Progenitor cell of endocrine pancreas (in vitro differentiated cells): ENCODE data around the gene PRKD1. TPM values are rescaled to one million over a fixed set of nuclear protein-coding genes. Genes with fewer than 3 reads are reported as not detected.
A peak's percentile ranks its signal among the peaks of the same experiment; 100 is the strongest.

Experiments
- DNase-seq: peaks from one replicate; pipeline ENCODE4 v3.0.0; 2021; ENCODE audit warnings: low spot score; ENCODE audit not compliant: unreplicated experiment
- H3K27ac Mint-ChIP-seq: 2 replicates; pipeline ENCODE4 v1.8.0; 2021; ENCODE audit warnings: mild to moderate bottlenecking, moderate library complexity, mixed read lengths
- H3K27me3 Mint-ChIP-seq: 2 replicates; pipeline ENCODE4 v1.8.0; 2021; ENCODE audit warnings: mixed read lengths
- H3K36me3 Mint-ChIP-seq: 2 replicates; pipeline ENCODE4 v1.8.0; 2022; ENCODE audit warnings: mixed read lengths; ENCODE audit not compliant: insufficient read depth
- H3K4me1 Mint-ChIP-seq: 2 replicates; pipeline ENCODE4 v1.8.0; 2021; ENCODE audit warnings: low read depth, mixed read lengths
- H3K4me3 Mint-ChIP-seq: 2 replicates; pipeline ENCODE4 v1.8.0; 2021; ENCODE audit warnings: low read depth, mild to moderate bottlenecking, moderate library complexity, mixed read lengths
- H3K9me3 Mint-ChIP-seq: 2 replicates; pipeline ENCODE4 v1.8.0; 2021; ENCODE audit warnings: low read depth, mixed read lengths
- CTCF ChIP-seq: fragments of 200-600 bp; sonication (generic); IDR thresholded peaks from one replicate; pipeline ENCODE4 v1.5.0; 2021; ENCODE audit warnings: antibody characterized with exemption, mild to moderate bottlenecking; ENCODE audit not compliant: unreplicated experiment
- total RNA-seq: library from RNA; stranded (reverse); gene quantifications from 2 replicates; pipeline ENCODE4 v1.2.1, GENCODE V29; 2021

Gene PRKD1
- total RNA-seq, 1 donor from 2014 or later: 23.6 TPM

- no peak for DNase-seq
- no peak for TF ChIP-seq CTCF
- H3K27me3 Mint-ChIP-seq: no peaks in the 10 kb centered on the region
Measured at GRCh38 chr14:29941401-29941800, 13.8 kb upstream of the PRKD1 start.

GRCh38 chr14:29940482-29940881 lies 12.8 kb upstream of the PRKD1 start:
- TF ChIP-seq CTCF: no peak
- peaks cover 3% of the 10 kb centered on the region for H3K36me3 Mint-ChIP-seq
- H3K9me3 Mint-ChIP-seq: peaks cover 12% of the 10 kb centered on the region
- no peaks in the 10 kb centered on the region for H3K27me3 Mint-ChIP-seq
- no peak overlapping the region for H3K27ac Mint-ChIP-seq
- H3K4me3 Mint-ChIP-seq: no peak overlapping the region
- H3K4me1 Mint-ChIP-seq: peaks cover 2% of the 10 kb centered on the region
- DNase-seq: no peak

More at GRCh38 chr14:29941401-29941800, 13.8 kb upstream of the PRKD1 start:
- H3K9me3 Mint-ChIP-seq: peaks cover 15% of the 10 kb centered on the region
- H3K36me3 Mint-ChIP-seq: peaks cover 4% of the 10 kb centered on the region
- H3K4me1 Mint-ChIP-seq: peaks cover 2% of the 10 kb centered on the region
- no peak overlapping the region for H3K27ac Mint-ChIP-seq
- H3K4me3 Mint-ChIP-seq: no peak overlapping the region

GRCh38 chr14:29937116-29937515 lies 9.5 kb upstream of the PRKD1 start:
- no peaks in the 10 kb centered on the region for H3K36me3 Mint-ChIP-seq
- peaks cover 2% of the 10 kb centered on the region for H3K4me1 Mint-ChIP-seq
- no peak for DNase-seq
- H3K27ac Mint-ChIP-seq: peak overlapping the region; percentile 46
- no peaks in the 10 kb centered on the region for H3K9me3 Mint-ChIP-seq
- H3K27me3 Mint-ChIP-seq: no peaks in the 10 kb centered on the region
- no peak for TF ChIP-seq CTCF
- no peak overlapping the region for H3K4me3 Mint-ChIP-seq

GRCh38 chr14:29930283-29930682 lies 2.6 kb upstream of the PRKD1 start:
- TF ChIP-seq CTCF: no peak
- H3K36me3 Mint-ChIP-seq: no peaks in the 10 kb centered on the region
- DNase-seq: no peak
- peaks cover 15% of the 10 kb centered on the region for H3K4me1 Mint-ChIP-seq
- no peak overlapping the region for H3K27ac Mint-ChIP-seq
- peaks cover 14% of the 10 kb centered on the region for H3K27me3 Mint-ChIP-seq
- H3K4me3 Mint-ChIP-seq: no peak overlapping the region
- no peaks in the 10 kb centered on the region for H3K9me3 Mint-ChIP-seq

GRCh38 chr14:29928117-29928640 lies 532 bp upstream of the PRKD1 start:
- no peak for DNase-seq
- H3K4me3 Mint-ChIP-seq: peak overlapping the region; percentile 76
- TF ChIP-seq CTCF: no peak
- no peaks in the 10 kb centered on the region for H3K9me3 Mint-ChIP-seq
- H3K4me1 Mint-ChIP-seq: peaks cover 28% of the 10 kb centered on the region
- peak overlapping the region; percentile 78 for H3K27ac Mint-ChIP-seq
- H3K36me3 Mint-ChIP-seq: no peaks in the 10 kb centered on the region
- peaks cover 14% of the 10 kb centered on the region for H3K27me3 Mint-ChIP-seq
